Mesothelial cell of epicardium (in vitro differentiated cells): ENCODE results near the gene SLC2A4RG. TPM values are rescaled to one million over a fixed set of nuclear protein-coding genes. Genes with fewer than 3 reads are reported as not detected.

Experiments used
- DNase-seq, 2 experiments: peaks; one replicate each; pipeline ENCODE4 v3.0.0; 2021; ENCODE audit warnings: low spot score in 2 of 2; ENCODE audit not compliant: unreplicated experiment in 2 of 2
- H3K27ac Mint-ChIP-seq: 2 replicates; pipeline ENCODE4 v1.8.0; 2021; ENCODE audit warnings: mixed read lengths
- H3K27me3 Mint-ChIP-seq: 2 replicates; pipeline ENCODE4 v1.8.0; 2021; ENCODE audit warnings: low read depth, mixed read lengths
- H3K36me3 Mint-ChIP-seq: 2 replicates; pipeline ENCODE4 v1.8.0; 2021; ENCODE audit warnings: mixed read lengths
- H3K4me1 Mint-ChIP-seq: 2 replicates; pipeline ENCODE4 v1.8.0; 2021; ENCODE audit warnings: mixed read lengths
- H3K4me3 Mint-ChIP-seq: 2 replicates; pipeline ENCODE4 v1.8.0; 2021; ENCODE audit warnings: mild to moderate bottlenecking, moderate library complexity, mixed read lengths
- H3K9me3 Mint-ChIP-seq: 2 replicates; pipeline ENCODE4 v1.8.0; 2021; ENCODE audit warnings: mixed read lengths
- CTCF ChIP-seq: fragments of 200-600 bp; sonication (generic); IDR thresholded peaks from one replicate; pipeline ENCODE4 v1.5.0; 2021; ENCODE audit warnings: antibody characterized with exemption; ENCODE audit not compliant: unreplicated experiment
- total RNA-seq: library from RNA; stranded (reverse); gene quantifications from 3 replicates; pipeline ENCODE4 v1.2.1, GENCODE V29; 2021

The SLC2A4RG gene
- total RNA-seq, 1 donor from 2014 or later, result 122 TPM

DNA sequence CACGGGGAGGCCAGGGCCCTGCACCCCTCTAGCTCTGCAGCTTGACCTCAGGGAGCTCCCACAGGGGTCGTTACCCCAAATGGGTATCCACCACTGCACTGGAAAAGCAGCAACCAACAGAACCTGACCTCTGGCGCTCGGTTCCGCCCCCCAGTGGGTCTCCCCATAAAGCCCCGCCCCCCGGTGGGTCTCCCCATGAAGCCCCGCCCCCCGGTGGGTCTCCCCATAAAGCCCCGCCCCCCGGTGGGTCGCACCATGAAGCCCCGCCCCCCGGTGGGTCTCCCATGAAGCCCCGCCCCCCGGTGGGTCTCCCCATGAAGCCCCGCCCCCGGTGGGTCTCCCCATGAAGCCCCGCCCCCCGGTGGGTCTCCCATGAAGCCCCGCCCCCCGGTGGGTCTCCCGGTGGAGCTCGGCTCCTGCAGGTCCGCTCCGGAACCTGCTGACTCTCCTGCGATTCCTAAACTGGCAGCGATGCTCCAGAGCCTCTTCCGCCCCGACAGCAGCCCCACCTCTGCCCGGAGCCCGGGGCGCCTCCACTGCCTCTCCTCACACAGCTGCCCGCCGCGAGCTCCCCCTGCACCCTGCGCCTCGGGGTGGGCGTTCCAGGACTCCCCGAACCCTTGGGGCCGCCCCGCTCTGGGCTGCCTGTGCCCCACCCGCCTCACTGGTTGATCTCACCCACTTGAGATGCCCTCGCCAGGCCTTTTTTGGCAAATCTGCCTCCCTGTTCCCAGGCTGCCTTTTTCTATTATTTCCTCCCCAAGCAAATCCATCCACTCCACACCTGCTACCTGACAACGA lies 12.1 kb downstream of the SLC2A4RG start:
- Mint-ChIP-seq H3K36me3 (no peaks in the 10 kb centered on the region), H3K27ac (no peak overlapping the region), H3K4me3 (no peak overlapping the region), H3K4me1 (no peaks in the 10 kb centered on the region), H3K9me3 (no peaks in the 10 kb centered on the region), H3K27me3 (no peaks in the 10 kb centered on the region)
- TF ChIP-seq CTCF, result no peak
- DNase-seq, result no peak

DNA sequence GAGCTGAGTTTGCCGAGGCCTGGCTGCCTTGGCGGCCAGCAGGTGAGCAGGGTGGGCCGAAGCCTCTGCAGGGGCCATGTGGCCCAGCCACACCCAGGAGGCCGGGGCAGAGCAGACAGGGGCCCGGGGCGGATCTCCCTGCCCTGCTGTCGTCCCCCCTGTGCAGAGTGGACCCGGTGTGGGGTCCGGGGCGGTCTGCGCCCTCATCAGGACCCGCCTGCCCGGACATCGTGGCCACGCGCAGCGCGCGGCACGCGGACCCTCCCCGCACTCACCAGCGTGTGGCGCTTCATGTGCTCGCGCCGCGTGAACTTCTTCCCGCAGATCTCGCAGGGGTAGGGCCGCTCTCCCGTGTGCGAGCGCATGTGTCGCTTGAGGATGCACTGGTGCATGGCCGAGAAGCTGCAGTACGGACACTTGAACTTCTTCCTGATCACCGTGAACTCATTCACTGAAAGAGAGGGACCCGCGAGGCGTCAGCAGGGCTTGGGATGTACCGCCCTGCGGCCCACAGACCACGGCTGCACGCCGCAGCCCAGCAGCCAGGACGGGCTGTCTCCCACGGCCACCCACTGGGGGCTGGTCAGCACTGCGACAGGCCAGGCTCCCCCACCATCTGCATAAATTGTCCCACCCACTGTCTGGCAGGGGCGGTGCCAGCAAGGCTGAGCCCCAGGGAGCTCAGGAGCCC lies 13.0 kb downstream of the SLC2A4RG start:
- no peaks in the 10 kb centered on the region for H3K27me3 Mint-ChIP-seq
- H3K9me3 Mint-ChIP-seq, result no peaks in the 10 kb centered on the region
- no peak overlapping the region for H3K27ac Mint-ChIP-seq
- TF ChIP-seq CTCF, result peak; percentile 22
- H3K36me3 Mint-ChIP-seq, result no peaks in the 10 kb centered on the region
- DNase-seq, result no peak
- H3K4me3 Mint-ChIP-seq, result no peak overlapping the region
- no peaks in the 10 kb centered on the region for H3K4me1 Mint-ChIP-seq

GRCh38 chr20:63753381-63753780 lies 13.8 kb downstream of the SLC2A4RG start:
- no peaks in the 10 kb centered on the region for H3K36me3 Mint-ChIP-seq
- DNase-seq, result no peak
- H3K9me3 Mint-ChIP-seq, result no peaks in the 10 kb centered on the region
- H3K4me3 Mint-ChIP-seq, result no peak overlapping the region
- H3K27ac Mint-ChIP-seq, result no peak overlapping the region
- H3K4me1 Mint-ChIP-seq, result no peaks in the 10 kb centered on the region
- H3K27me3 Mint-ChIP-seq, result no peaks in the 10 kb centered on the region
- TF ChIP-seq CTCF, result no peak

DNA sequence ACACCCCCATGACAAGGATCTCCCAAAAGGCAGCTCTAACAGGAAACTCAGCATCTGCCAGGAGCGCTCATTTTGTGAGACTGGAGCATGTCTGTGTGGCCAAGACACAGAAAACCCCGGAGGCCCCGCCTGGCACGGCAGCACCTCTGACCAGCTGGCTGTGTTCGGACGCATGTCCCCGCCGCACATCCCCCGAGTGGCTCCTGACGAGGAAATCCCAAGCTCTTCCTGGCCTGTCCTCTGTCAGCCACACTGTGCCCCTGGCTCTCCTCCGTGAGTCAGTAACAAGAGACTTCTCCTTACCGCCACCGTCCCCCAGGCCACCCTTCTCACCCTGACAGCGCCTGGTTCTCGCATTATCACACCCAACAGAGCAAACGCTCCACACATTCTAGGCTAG lies 14.4 kb downstream of the SLC2A4RG start:
- DNase-seq, result no peak
- Mint-ChIP-seq H3K9me3 (peaks cover 2% of the 10 kb centered on the region), H3K4me1 (no peaks in the 10 kb centered on the region), H3K36me3 (peaks cover 1% of the 10 kb centered on the region), H3K4me3 (no peak overlapping the region), H3K27me3 (no peaks in the 10 kb centered on the region), H3K27ac (no peak overlapping the region)
- no peak for TF ChIP-seq CTCF

DNA sequence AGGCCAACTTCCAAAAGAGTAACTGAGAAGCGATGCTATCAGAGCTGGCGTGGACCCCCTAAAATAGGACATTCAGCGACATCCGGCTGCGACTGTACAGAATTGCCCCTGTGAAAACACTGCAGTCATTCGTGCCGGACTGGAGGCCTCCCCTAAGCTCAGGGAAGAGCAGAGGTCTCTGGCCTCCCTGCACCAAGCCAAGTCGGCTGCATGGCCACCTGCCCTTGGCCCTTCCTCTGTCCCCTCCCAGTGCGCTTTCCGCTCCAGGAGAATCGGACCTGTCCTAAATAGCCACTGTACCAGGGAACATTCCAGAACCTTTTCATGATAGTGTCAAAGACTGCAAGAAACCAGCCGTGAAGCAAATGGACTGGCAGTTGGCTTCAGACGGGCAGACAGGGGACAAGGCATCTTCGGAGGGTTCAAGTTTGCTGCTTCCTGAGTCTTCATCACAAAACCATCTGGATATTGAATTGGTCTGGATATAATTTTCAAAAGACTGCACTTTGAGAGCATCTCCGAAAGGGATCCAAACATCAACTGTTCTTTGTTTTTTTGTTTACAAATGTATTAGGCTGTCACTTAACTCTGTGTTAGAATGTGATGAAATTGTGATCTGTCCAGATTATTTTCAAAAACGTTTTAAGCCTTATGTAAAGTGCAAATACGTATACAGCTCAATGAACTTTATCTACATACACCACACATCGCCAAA lies 16.5 kb downstream of the SLC2A4RG start:
- H3K27ac Mint-ChIP-seq, result no peak overlapping the region

More for the DNA sequence above, 16.5 kb downstream of the SLC2A4RG start:
- Mint-ChIP-seq H3K4me3 (no peak overlapping the region), H3K36me3 (peaks cover 1% of the 10 kb centered on the region), H3K27me3 (no peaks in the 10 kb centered on the region), H3K9me3 (peaks cover 4% of the 10 kb centered on the region), H3K4me1 (no peaks in the 10 kb centered on the region)
- DNase-seq, result no peak
- TF ChIP-seq CTCF, result no peak
